Esophagus muscularis mucosa (tissue), 4 donors: ENCODE data around the gene PFN3. TPM values are rescaled to one million over a fixed set of nuclear protein-coding genes. Genes with fewer than 3 reads are reported as not detected.

Source experiments
- DNase-seq: peaks from one replicate; pipeline ENCODE4 v3.0.0-alpha.2; 2017; ENCODE audit errors: extremely low spot score
- H3K27ac ChIP-seq, 4 donors: fragments of 200-600 bp; sonication (generic); replicated peaks in 1 of 4; 1 replicate in 3 of 4; 2 replicates in 1 of 4; pipeline ENCODE4 v1.5.1; 2016 to 2019; ENCODE audit warnings: mild to moderate bottlenecking in 1 of 4
- H3K27me3 ChIP-seq, 4 donors: fragments of 200-600 bp; sonication (generic); one replicate each; pipeline versions ENCODE4 v1.5.1 to v1.6.0; 2016 to 2019
- H3K36me3 ChIP-seq, 4 donors: fragments of 200-600 bp; sonication (generic); one replicate each; pipeline ENCODE4 v1.5.1; 2016 to 2019
- H3K4me1 ChIP-seq, 4 donors: fragments of 200-600 bp; sonication (generic); one replicate each; pipeline ENCODE4 v1.5.1; 2016 to 2019
- H3K4me3 ChIP-seq, 4 donors: fragments of 200-600 bp; sonication (generic); 1 replicate in 2 of 4; 2 replicates in 2 of 4; pipeline ENCODE4 v1.5.1; 2016 to 2019; ENCODE audit warnings: mild to moderate bottlenecking in 4 of 4, moderate library complexity in 1 of 4
- H3K9me3 ChIP-seq, 4 donors: fragments of 200-600 bp; sonication (generic); 1 replicate in 3 of 4; 2 replicates in 1 of 4; pipeline ENCODE4 v1.5.1; 2016 to 2019
- CTCF ChIP-seq, 3 experiments: fragments of 200-600 bp in 2 of 3; fragments of 450-650 bp in 1 of 3; sonication (generic) in 2 of 3; IDR thresholded peaks; one replicate each; pipeline ENCODE4 v1.5.1; 2017 to 2019; ENCODE audit warnings: antibody characterized with exemption in 3 of 3, mild to moderate bottlenecking in 2 of 3, moderate library complexity in 1 of 3
- EP300 ChIP-seq: sonication (generic); formaldehyde crosslinking; IDR thresholded peaks from one replicate; pipeline ENCODE4 v1.6.1; 2017; ENCODE audit warnings: antibody characterized with exemption
- POLR2A ChIP-seq: fragments of 450-650 bp; IDR thresholded peaks from one replicate; pipeline ENCODE4 v1.6.1; 2017; ENCODE audit warnings: antibody characterized with exemption, moderate library complexity, mild to moderate bottlenecking, low read depth
- POLR2AphosphoS5 ChIP-seq, 2 donors: sonication (generic); formaldehyde crosslinking; IDR thresholded peaks; one replicate each; pipeline ENCODE4 v1.6.1; 2017; ENCODE audit warnings: antibody characterized with exemption in 2 of 2
- WGBS: methylation state at CpG from one replicate; pipeline ENCODE4 v1.1.5; 2018; 5-methylcytosine and 5-hydroxymethylcytosine counted together
- intact Hi-C: fragments of 100-400 bp; cut with DNase I; formaldehyde crosslinking; loops from one replicate; pipeline ENCODE4 v1.15.1; 2023
- total RNA-seq, 4 donors: library from RNA; depleted of rRNA; stranded (reverse); fragments of >200 nt; gene quantifications; one replicate each; pipeline versions ENCODE4 v1.1.0 to v1.2.1, GENCODE V29; 2016

Gene PFN3
- total RNA-seq, 4 donors from 2014 or later, result not detected

GRCh38 chr5:177444106-177445051 is 43.9 kb upstream of the PFN3 start:
- WGBS, result 71% methylated on average over 1 of the region's 7 CpGs
- TF ChIP-seq CTCF (IDR thresholded peaks at IDR 0.05) (no peak), POLR2A (no peak), POLR2AphosphoS5 (IDR thresholded peaks at IDR 0.05) (no peak), EP300 (no peak)
- H3K27me3 ChIP-seq, result peaks cover 0 to 32% (median 4%) of the 10 kb centered on the region in 4 donors
- no peak overlapping the region for H3K27ac ChIP-seq
- H3K4me3 ChIP-seq, result no peak overlapping the region
- no peaks in the 10 kb centered on the region for H3K9me3 ChIP-seq
- intact Hi-C loops, result no loop called here
- no peak for DNase-seq
- peaks cover 8 to 29% (median 26%) of the 10 kb centered on the region in 4 donors for H3K36me3 ChIP-seq
- H3K4me1 ChIP-seq, result peaks cover 22 to 32% (median 29%) of the 10 kb centered on the region in 4 donors

- WGBS, result 86% methylated on average over 8 of the region's 15 CpGs
- Histone ChIP-seq H3K27ac (no peak overlapping the region), H3K27me3 (peaks cover 0 to 22% (median 4%) of the 10 kb centered on the region in 4 donors), H3K9me3 (no peaks in the 10 kb centered on the region), H3K4me1 (peaks cover 20 to 32% (median 29%) of the 10 kb centered on the region in 4 donors), H3K36me3 (peaks cover 8 to 35% (median 32%) of the 10 kb centered on the region in 4 donors), H3K4me3 (no peak overlapping the region)
- TF ChIP-seq CTCF (IDR thresholded peaks at IDR 0.05), result no peak
- TF ChIP-seq EP300, result no peak
- no peak for TF ChIP-seq POLR2AphosphoS5 (IDR thresholded peaks at IDR 0.05)
- no peak for TF ChIP-seq POLR2A
- DNase-seq, result no peak
- intact Hi-C loops, result no loop called here
These were observed 42.9 kb upstream of the PFN3 start for GRCh38 chr5:177443144-177443983.

- Histone ChIP-seq H3K27ac (no peak overlapping the region), H3K36me3 (peaks cover 8 to 46% (median 43%) of the 10 kb centered on the region in 4 donors), H3K9me3 (no peaks in the 10 kb centered on the region), H3K4me3 (no peak overlapping the region), H3K4me1 (peaks cover 9 to 21% (median 18%) of the 10 kb centered on the region in 4 donors), H3K27me3 (peaks cover 0 to 11% (median 0%) of the 10 kb centered on the region in 4 donors)
- 90% methylated on average over 18 of the region's 20 CpGs for WGBS
- DNase-seq, result no peak
- intact Hi-C loops, result no loop called here
- TF ChIP-seq POLR2A (no peak), CTCF (IDR thresholded peaks at IDR 0.05) (no peak), POLR2AphosphoS5 (IDR thresholded peaks at IDR 0.05) (no peak), EP300 (no peak)
These were observed 41.8 kb upstream of the PFN3 start for GRCh38 chr5:177442066-177442826.

GRCh38 chr5:177440990-177441780 is 40.7 kb upstream of the PFN3 start:
- WGBS, result 87% methylated on average over 14 of the region's 26 CpGs
- Histone ChIP-seq H3K27ac (no peak overlapping the region), H3K4me3 (no peak overlapping the region), H3K27me3 (peaks cover 0 to 3% (median 0%) of the 10 kb centered on the region in 4 donors), H3K9me3 (no peaks in the 10 kb centered on the region), H3K4me1 (peaks cover 3 to 10% (median 8%) of the 10 kb centered on the region in 4 donors), H3K36me3 (peaks cover 13 to 57% (median 54%) of the 10 kb centered on the region in 4 donors)
- TF ChIP-seq CTCF (IDR thresholded peaks at IDR 0.05), result no peak
- intact Hi-C loops, result no loop called here
- no peak for DNase-seq
